Non-pigmented ciliary epithelial cell (primary cell): ENCODE data around the gene HAPSTR1.
"Not testable (repeated sequence)": the region's sequence is repeated elsewhere in the genome, so short reads cannot be mapped to it uniquely, and the experiment has no call there.

ENCODE experiments used
- DNase-seq: peaks from one replicate; pipeline ENCODE4 v3.0.0-alpha.2; 2010; ENCODE audit warnings: low read depth

HAPSTR1 gene, protein sequence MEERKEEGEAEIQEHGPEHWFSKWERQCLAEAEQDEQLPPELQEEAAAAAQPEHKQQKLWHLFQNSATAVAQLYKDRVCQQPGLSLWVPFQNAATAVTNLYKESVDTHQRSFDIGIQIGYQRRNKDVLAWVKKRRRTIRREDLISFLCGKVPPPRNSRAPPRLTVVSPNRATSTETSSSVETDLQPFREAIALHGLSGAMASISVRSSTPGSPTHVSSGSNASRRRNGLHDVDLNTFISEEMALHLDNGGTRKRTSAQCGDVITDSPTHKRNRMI

GRCh38 chr16:9090960-9091866, at the start of gene HAPSTR1:
TSS of gene HAPSTR1 (plus strand) at chr16:9091644. CDS start at chr16:9092045, 401 bp downstream.
- DNase-seq: peak; percentile 99

GRCh38 chr16:9042533-9042932, 48.9 kb upstream of the HAPSTR1 start:
- DNase-seq: no peak

GRCh38 chr16:9042964-9043680, 48.3 kb upstream of the HAPSTR1 start:
- peak; percentile 60 for DNase-seq

- DNase-seq: not testable (repeated sequence)
These were observed 45.9 kb upstream of the HAPSTR1 start for GRCh38 chr16:9045562-9045961.

DNA sequence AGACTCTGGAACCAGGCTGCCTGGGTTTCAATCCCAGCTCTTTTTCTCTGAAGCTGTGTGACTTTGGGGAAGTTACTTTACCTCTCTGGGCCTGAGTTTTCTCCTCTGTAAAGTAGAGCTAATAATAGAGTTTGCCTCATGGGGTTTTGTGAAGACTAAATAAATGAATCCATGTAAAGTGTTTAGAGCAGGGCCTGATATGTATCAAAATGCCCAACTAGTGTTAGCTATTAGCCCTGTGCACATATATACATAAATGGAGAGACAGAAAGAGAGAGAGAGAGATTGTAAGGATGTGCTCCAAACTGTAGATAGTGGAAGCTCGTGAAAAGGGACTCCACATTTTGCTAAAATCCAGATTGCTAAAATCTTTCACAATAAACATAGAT, 44.8 kb upstream of the HAPSTR1 start:
- DNase-seq: no peak

DNA sequence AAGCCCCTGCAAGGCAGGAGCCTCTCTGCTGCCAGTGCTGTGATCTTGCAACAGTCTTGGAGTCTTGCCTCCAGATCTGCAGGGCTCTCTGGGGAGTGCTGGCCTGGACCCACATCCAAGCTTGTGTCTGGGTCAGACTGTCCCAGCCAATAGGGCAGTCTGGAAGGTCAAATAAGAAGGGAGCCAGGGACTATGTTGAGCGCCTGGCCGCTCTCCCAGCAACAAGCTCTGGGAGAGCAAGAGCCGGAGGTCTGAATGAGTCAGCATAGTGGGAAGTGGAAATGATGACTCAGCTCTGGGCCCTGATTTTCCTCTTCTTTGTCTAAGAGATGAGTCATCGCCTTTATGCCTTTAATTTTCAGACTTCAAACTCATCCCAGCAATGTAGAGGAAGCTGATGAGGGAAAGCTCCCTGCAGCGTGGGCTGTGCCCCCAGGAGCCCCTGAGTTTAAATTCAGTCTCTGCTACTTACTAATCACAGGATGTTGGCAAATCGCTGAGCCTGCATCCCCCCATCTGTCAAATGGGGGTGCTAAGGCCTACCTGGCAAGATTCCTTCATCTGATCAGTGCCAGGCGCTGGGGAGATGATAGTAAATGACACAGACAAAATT, 43.6 kb upstream of the HAPSTR1 start:
- DNase-seq: peak; percentile 95

GRCh38 chr16:9048302-9048700, 43.1 kb upstream of the HAPSTR1 start:
- no peak for DNase-seq

DNA sequence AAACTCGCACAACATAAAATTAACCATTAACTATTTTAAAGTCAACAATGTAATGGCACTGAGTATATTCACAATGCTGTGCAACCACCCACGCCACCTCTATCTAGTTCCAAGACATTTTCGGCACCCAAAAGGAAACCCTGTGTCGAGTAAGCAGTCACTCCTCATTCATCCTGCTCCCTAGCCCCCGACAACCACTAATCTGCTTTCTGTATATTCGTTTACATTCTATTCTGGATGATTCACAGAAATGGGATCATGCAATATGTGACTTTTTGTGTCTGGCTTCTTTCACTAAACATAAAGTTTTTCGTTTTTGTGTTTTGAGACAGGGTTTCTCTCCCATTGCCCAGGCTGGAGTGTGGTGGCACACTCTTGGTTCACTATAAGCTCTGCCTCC, 42.2 kb upstream of the HAPSTR1 start:
- peak; percentile 70 for DNase-seq

GRCh38 chr16:9050102-9050830, 41.2 kb upstream of the HAPSTR1 start:
- DNase-seq: no peak

DNA sequence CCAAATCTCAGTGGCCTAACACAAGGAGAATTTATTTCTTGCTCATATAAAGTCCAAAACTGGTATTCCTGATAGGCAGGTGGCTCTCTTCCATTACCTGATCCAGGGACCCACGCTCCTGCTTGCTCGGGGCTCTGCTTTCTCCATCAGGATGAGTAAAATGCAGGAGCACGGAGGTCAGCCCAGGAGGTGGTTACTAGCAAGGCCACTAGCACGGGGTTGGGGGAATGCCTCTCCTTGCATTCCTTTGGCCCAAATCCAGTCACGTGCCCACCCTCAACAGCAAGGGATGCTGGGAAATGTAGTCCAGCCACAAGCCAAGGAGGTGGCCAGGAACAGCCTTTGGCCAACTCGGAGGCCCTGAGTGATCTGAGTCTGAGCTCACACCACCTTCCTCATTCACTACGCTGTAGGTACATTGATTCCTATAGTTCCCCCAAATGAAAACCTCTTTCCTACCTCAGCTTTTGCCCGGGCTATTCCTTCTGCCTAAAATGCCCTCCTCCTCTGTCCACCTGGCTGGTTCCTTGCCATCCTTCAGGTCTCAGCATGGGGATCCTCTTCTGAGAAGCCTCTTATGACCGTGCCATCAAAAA, 38.3 kb upstream of the HAPSTR1 start:
- no peak for DNase-seq

- no peak for DNase-seq
These were observed 37.0 kb upstream of the HAPSTR1 start for GRCh38 chr16:9054460-9054859.

DNA sequence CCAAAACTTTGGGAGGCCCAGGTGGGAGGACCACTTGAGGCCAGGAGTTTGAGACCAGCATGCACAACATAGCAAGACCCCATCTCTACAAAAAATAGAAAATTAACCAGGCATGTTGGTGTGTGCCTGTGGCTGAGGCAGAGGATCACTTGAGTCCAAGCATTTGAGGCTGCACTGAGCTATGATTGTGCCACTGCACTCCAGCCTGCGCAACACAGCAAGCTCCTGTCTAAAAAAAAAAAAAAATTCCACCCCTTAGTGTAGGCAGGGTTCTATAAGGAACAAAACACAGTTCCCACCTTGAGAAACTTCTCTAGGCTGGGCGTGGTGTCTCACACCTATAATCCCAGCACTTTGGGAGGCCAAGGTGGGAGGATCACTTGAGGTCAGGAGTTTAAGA, 36.3 kb upstream of the HAPSTR1 start:
- no peak for DNase-seq

DNA sequence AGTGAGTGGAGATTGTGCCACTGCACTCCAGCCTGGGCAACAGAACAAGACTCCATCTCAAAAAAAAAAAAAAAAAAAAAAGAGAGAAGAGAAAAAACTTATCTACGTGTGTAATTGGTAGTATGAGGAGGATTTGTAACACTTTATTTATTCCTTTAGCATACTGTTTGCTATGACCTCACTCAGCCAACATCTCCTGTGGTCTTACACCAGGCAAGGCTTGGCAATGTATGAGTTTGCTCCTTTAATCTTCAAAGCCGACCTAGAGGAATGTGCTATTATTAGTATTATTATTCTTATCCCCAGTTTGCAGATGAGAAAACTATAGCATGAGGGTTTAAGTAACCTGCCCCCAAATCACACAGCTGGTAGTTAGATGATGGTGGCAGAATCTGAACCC, 35.8 kb upstream of the HAPSTR1 start:
- DNase-seq: no peak

GRCh38 chr16:9056061-9056460, 35.4 kb upstream of the HAPSTR1 start:
- no peak for DNase-seq

DNA sequence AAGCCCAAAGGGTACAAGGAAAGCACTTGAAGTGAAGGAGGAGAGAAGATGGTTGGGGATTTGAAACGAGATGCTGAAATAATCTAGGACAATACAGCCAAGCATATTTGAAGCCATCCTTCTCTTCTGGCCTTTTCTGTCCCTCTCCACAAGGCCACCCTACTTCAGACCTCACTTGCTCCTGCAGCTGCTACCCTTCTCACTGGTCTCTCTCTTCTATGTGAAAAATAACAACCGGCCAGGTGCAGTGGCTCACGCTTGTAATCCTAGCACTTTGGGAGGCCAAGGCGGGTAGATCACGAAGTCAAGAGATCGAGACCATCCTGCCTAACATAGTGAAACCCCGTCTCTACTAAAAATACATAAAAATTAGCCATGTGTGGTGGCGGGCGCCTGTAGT, 33.2 kb upstream of the HAPSTR1 start:
- DNase-seq: no peak

- no peak for DNase-seq
These were observed 31.2 kb upstream of the HAPSTR1 start for GRCh38 chr16:9060225-9060624.

DNA sequence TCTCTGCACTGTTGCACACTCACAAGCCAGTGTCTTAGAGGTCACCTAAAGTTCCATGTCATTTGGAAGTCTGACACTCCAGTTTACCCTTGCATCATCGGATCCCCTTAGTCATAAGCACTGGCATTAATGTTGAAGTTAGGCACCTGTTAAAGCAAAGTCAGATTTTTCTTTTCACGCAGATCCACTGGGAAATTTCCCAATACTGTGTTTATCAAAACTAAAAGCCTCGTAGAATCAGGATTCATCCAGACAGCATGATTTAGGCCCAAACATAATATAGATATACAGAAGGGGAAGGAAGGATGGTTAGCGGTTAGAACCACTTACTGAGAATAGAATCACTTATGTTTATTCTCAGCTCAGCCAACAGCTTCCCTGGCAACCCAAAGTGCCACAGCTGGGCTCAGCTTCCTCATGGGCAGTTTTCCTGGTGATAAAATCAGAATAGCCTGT, 30.1 kb upstream of the HAPSTR1 start:
- no peak for DNase-seq

DNA sequence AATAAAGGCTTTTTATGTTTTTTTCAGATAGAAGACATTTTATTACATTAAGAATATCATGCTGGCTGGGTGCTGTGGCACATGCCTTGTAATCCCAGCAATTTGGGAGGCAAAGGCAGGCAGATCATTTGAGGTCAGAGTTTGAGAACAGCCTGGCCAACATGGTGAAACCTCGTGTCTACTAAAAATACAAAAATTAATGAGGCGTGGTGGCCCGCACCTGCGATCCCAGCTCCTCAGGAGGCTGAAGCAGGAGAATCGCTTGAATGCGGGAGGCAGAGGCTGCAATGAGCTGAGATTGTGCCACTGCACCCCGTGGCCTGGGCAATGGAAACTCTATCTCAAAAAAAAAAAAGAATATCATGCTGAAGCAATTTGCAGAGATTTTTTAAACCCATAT, 29.1 kb upstream of the HAPSTR1 start:
- no peak for DNase-seq

- DNase-seq: no peak
These were observed 26.4 kb upstream of the HAPSTR1 start for GRCh38 chr16:9065077-9065476.

DNA sequence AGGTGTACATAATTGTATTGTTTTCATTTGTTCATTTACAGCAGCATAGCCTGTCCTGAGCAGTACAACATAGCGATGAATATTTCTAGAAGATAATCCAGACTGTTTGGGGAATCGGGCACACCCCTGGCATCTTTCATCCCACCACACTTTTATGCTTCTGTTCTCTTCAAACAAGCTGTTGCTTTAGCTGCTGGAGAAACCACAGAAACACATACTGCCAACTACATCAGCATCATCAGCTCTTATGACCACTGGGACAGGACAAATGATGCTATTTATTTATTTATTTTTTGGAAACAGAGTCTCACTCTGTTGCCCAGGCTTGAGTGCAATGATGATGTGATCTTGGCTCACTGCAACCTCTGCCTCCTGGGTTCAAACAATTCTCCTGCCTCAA, 22.6 kb upstream of the HAPSTR1 start:
- DNase-seq: no peak

- no peak for DNase-seq
These were observed 21.2 kb upstream of the HAPSTR1 start for GRCh38 chr16:9070254-9070653.
